ENCODE results near the gene ZNRF3. TPM values are rescaled to one million over a fixed set of nuclear protein-coding genes. Genes with fewer than 3 reads are reported as not detected.

Gene ZNRF3
- 3.8 to 7.5 TPM (median 6.6 TPM) in 5 replicates for total RNA-seq (2022; extraction: Qiagen RNA extraction; ENCODE audit: low read depth)

GRCh38 chr22:28882878-28883656 is at the start of gene ZNRF3:
Gene ZNRF3 (plus strand): TSS chr22:28883572. CDS start chr22:28883767, 195 bp downstream.

GRCh38 chr22:29061773-29062172 is 178.4 kb downstream of the ZNRF3 start, which contains the start of gene C22orf31:
Gene C22orf31 (minus strand): TSS chr22:29061831. CDS start chr22:29061792, 39 bp downstream.

GRCh38 chr22:29072979-29073617 is 189.7 kb downstream of the ZNRF3 start, which contains the start of gene KREMEN1:
Gene KREMEN1 (plus strand): TSS chr22:29073035. CDS start chr22:29073131, 96 bp downstream.

Other genes starting within 250 kb of the ZNRF3 start
- gene TTC28, start 203.7 kb upstream of the ZNRF3 start, total RNA-seq (2022; extraction: Qiagen RNA extraction; ENCODE audit: low read depth) = 1.5 to 4.0 TPM (median 2.7 TPM) in 5 replicates
- 7.5 to 9.0 TPM (median 7.9 TPM) in 5 replicates for gene CHEK2, start 141.8 kb upstream of the ZNRF3 start, total RNA-seq (2022; extraction: Qiagen RNA extraction; ENCODE audit: low read depth)
- gene HSCB, start 141.5 kb upstream of the ZNRF3 start, total RNA-seq (2022; extraction: Qiagen RNA extraction; ENCODE audit: low read depth) = 13.1 to 15.0 TPM (median 13.9 TPM) in 5 replicates
- gene CCDC117, start 110.9 kb upstream of the ZNRF3 start, total RNA-seq (2022; extraction: Qiagen RNA extraction; ENCODE audit: low read depth) = 7.1 to 12.4 TPM (median 11.9 TPM) in 5 replicates
- 45.0 to 58.6 TPM (median 52.8 TPM) in 5 replicates for gene XBP1, start 83.0 kb upstream of the ZNRF3 start, total RNA-seq (2022; extraction: Qiagen RNA extraction; ENCODE audit: low read depth)
- gene C22orf31, start 178.3 kb downstream of the ZNRF3 start, total RNA-seq (2022; extraction: Qiagen RNA extraction; ENCODE audit: low read depth) = not detected in 5 replicates
- gene KREMEN1, start 189.5 kb downstream of the ZNRF3 start, total RNA-seq (2022; extraction: Qiagen RNA extraction; ENCODE audit: low read depth) = 1.9 to 4.6 TPM (median 3.9 TPM) in 5 replicates

Measured in A549 treated with RU486 at 1 μM for 4 hours (cell line).